Measurements from ENCODE around the gene YWHAE. TPM values are rescaled to one million over a fixed set of nuclear protein-coding genes. Genes with fewer than 3 reads are reported as not detected.

Gene YWHAE
- total and polyA plus RNA-seq, 2 of the 4 experiments (the other 2 are of a cell fraction): 358 to 774 TPM

- Histone ChIP-seq H2BK15ac (ENCODE audit: low read depth, low read length) (peak overlapping the region; percentile 17; the same call in 1 of the 3 replicates), H3K18ac (ENCODE audit: low read depth, low read length) (peak overlapping the region; percentile 83), H2AFZ (replicated peaks; ENCODE audit: low read length, poor library complexity) (peak overlapping the region; percentile 98), H3K56ac (ENCODE audit: extremely low read depth, insufficient read depth, low read length) (peak overlapping the region; percentile 99), H3K4me2 (ENCODE audit: low read depth, low read length) (peak overlapping the region; percentile 100), H4K5ac (ENCODE audit: low read depth, low read length) (peak overlapping the region; percentile 83), H3K27me3 (ENCODE audit: control insufficient read depth, insufficient read depth, low read length) (no peaks in the 10 kb centered on the region), H3K36me3 (ENCODE audit: control insufficient read depth, insufficient read depth, low read length) (peaks cover 4% of the 10 kb centered on the region), H3K14ac (replicated peaks; ENCODE audit: low read depth, low read length) (peak overlapping the region; percentile 100), H2BK120ac (ENCODE audit: low read depth, low read length) (peak overlapping the region; percentile 82), H4K20me1 (ENCODE audit: insufficient read depth, low read length) (peaks cover 59% of the 10 kb centered on the region), H2BK5ac (ENCODE audit: low read depth, low read length, poor library complexity, severe bottlenecking) (peak overlapping the region; percentile 98), H3K4me1 (ENCODE audit: control insufficient read depth, insufficient read depth, low read length) (no peaks in the 10 kb centered on the region; the same call in none of the 2 replicates), H3K4ac (ENCODE audit: low read depth, low read length) (peak overlapping the region; percentile 99), H3K79me1 (ENCODE audit: low read depth in 1 of 2, low read length in 2 of 2) (peaks cover 0 to 17% of the 10 kb centered on the region in 2 experiments; a peak in 1 of 4 replicates), H3K4me3 (ENCODE audit: insufficient read depth, low read depth, low read length) (peak overlapping the region; percentile 79), H2AK5ac (ENCODE audit: low read depth, low read length) (peak overlapping the region; percentile 100), H2AK9ac (replicated peaks; ENCODE audit: low read depth, low read length, poor library complexity) (peak overlapping the region; percentile 100), H4K8ac (ENCODE audit: low read depth in 2 of 2, low read length in 2 of 2) (peak overlapping the region; percentile 95 to 99), H3K27ac (ENCODE audit: insufficient read depth, low read length) (peak overlapping the region; percentile 98), H4K91ac (ENCODE audit: insufficient read depth, low read depth, low read length) (peak overlapping the region; percentile 93), H3K9me1 (ENCODE audit: insufficient read depth, low read length) (no peaks in the 10 kb centered on the region), H3K9me3 (ENCODE audit: control insufficient read depth, insufficient read depth, low read length) (no peaks in the 10 kb centered on the region), H3K23ac (ENCODE audit: low read depth, low read length) (peak overlapping the region; percentile 100), H3K9ac (ENCODE audit: low read depth, low read length) (peak overlapping the region; percentile 95), H2BK20ac (ENCODE audit: low read depth, low read length) (no peak overlapping the region)
- in situ Hi-C loops (cut with MboI; ENCODE audit: low sequenced_read_pairs): no loop called here
- TF ChIP-seq MXI1 (IDR thresholded peaks at IDR 0.05; ENCODE audit: borderline replicate concordance, low read depth, low read length) (peak; percentile 53; the same call in 1 of the 2 replicates), MAZ (IDR thresholded peaks at IDR 0.05; ENCODE audit: borderline replicate concordance, low read depth, low read length) (peak; percentile 35; the same call in 1 of the 2 replicates), RAD21 (IDR thresholded peaks at IDR 0.05; ENCODE audit: low read length) (no peak), NFE2L2 (IDR thresholded peaks at IDR 0.05; ENCODE audit: low read depth, low read length) (peak; percentile 51), MAFK (IDR thresholded peaks at IDR 0.05; ENCODE audit: low read depth, low read length) (peak; percentile 80)
- DNase-seq (peak; percentile 40), ATAC-seq (ENCODE audit: low read depth) (peak; percentile 28)
- BruUV-seq (replicated peaks): no TSS peak
- dilution Hi-C loops (cut with HindIII; ENCODE audit: low sequenced_read_pairs, unreplicated experiment): no loop called here
- POLR2A ChIA-PET (ENCODE audit: unreplicated experiment): interaction anchor here (1.7 kb wide), 1 partner anchor 8 kb away, joined by 3 read pairs; no protein-coding TSS in a partner anchor
- CTCF ChIA-PET: interaction anchor here (0.9 kb wide), 1 partner anchor 8 kb away, joined by 3 read pairs; no protein-coding TSS in a partner anchor
- intact Hi-C loops (cut with micrococcal nuclease): loop anchor here (2.0 to 5.0 kb wide), 3 partner anchors 34 to 58 kb away; partner anchors contain the start of gene CRK
- 0% methylated on average over 16 of the region's 41 CpGs; no CpG with 5 or more reads in 1 of the 2 experiments for WGBS, 2 experiments (ENCODE audit: extremely low coverage in 2 of 2, insufficient read length in 1 of 2)
These were observed 917 bp downstream of the YWHAE start for GRCh38 chr17:1398931-1399678.
